ENCODE results near the gene MAD2L2. TPM values are rescaled to one million over a fixed set of nuclear protein-coding genes. Genes with fewer than 3 reads are reported as not detected.
A peak's percentile ranks its signal among the peaks of the same experiment; 100 is the strongest.

Gene MAD2L2
- total RNA-seq, 1 experiment from 2014 or later, result 93.8 TPM

DNA sequence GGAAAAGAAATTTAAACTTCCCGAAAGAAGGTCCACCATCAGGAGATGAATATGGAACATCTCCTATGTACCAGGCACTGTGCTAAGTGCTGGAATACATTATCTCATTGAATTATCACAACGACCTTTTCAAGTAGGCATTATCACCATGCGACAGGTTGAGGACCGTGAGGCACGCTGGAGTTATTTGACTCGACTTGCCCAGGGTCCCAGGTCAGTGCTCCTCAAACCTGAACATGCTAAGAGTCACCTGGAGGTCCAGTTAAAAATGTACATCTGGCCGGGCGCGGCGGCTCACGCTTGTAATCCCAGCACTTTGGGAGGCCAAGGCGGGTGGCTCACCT lies 39.1 kb upstream of the MAD2L2 start:
- Histone ChIP-seq H3K9ac (ENCODE audit: low read length) (no peak overlapping the region), H3K9me3 (ENCODE audit: control insufficient read depth in 1 of 2, insufficient read depth in 1 of 2, low read depth in 1 of 2, low read length in 2 of 2) (no peaks in the 10 kb centered on the region), H3K4me3 (replicated peaks in 1 of 2; ENCODE audit: low read depth in 1 of 2, low read length in 2 of 2) (no peak overlapping the region), H3K27ac (ENCODE audit: low read depth, low read length) (no peak overlapping the region), H4K20me1 (ENCODE audit: insufficient read depth) (no peaks in the 10 kb centered on the region), H3K4me2 (ENCODE audit: low read length) (peak overlapping the region; percentile 51), H3K79me2 (ENCODE audit: insufficient read depth, low read length) (no peaks in the 10 kb centered on the region), H2AFZ (ENCODE audit: low read depth, low read length, poor library complexity, severe bottlenecking) (peak overlapping the region; percentile 78), H3K9me2 (ENCODE audit: insufficient read depth) (no peaks in the 10 kb centered on the region), H3K4me1 (ENCODE audit: control insufficient read depth in 1 of 2, insufficient read depth in 2 of 2, low read length in 2 of 2) (peaks cover 0 to 16% of the 10 kb centered on the region in 2 experiments; a peak in 2 of 4 replicates), H3K27me3 (ENCODE audit: insufficient read depth, low read length) (no peaks in the 10 kb centered on the region), H3K36me3 (ENCODE audit: control insufficient read depth in 1 of 2, insufficient read depth in 2 of 2, low read length in 2 of 2) (no peaks in the 10 kb centered on the region)
- CTCF ChIA-PET, result interaction anchor here (0.7 to 1.6 kb wide), 9 partner anchors 9 to 74 kb away, joined by 3 to 17 read pairs (median 6); partner anchors contain the start of genes FBXO6 and MAD2L2
- RAD21 ChIA-PET (ENCODE audit: low non-redundant PET in 1 of 2, low total read pairs in 2 of 2, uncharacterized antibody in 2 of 2, unreplicated experiment in 2 of 2), result interaction anchor here (0.6 to 1.9 kb wide), 5 partner anchors 30 to 70 kb away, joined by 3 to 10 read pairs (median 4); partner anchors contain the start of gene FBXO6 (in 1 of the 2)
- ATAC-seq, result peak; percentile 36
- no peak for DNase-seq (ENCODE audit: low read depth, low spot score)
- intact Hi-C loops (cut with micrococcal nuclease), result no loop called here
- no peak for TF ChIP-seq ELF1 (IDR thresholded peaks at IDR 0.05; ENCODE audit: borderline replicate concordance, low read depth)
- no peak for TF ChIP-seq JUND (IDR thresholded peaks at IDR 0.05)
- TF ChIP-seq EZH2phosphoT487 (IDR thresholded peaks at IDR 0.05; ENCODE audit: borderline replicate concordance), result no peak
- no peak for TF ChIP-seq SP1 (IDR thresholded peaks at IDR 0.05; ENCODE audit: low read depth)
- POLR2A ChIA-PET, result interaction anchor here (1.4 kb wide), 1 partner anchor 56 kb away, joined by 6 read pairs; the partner anchor contains the start of gene FBXO6
- BruUV-seq (replicated peaks), result no TSS peak

DNA sequence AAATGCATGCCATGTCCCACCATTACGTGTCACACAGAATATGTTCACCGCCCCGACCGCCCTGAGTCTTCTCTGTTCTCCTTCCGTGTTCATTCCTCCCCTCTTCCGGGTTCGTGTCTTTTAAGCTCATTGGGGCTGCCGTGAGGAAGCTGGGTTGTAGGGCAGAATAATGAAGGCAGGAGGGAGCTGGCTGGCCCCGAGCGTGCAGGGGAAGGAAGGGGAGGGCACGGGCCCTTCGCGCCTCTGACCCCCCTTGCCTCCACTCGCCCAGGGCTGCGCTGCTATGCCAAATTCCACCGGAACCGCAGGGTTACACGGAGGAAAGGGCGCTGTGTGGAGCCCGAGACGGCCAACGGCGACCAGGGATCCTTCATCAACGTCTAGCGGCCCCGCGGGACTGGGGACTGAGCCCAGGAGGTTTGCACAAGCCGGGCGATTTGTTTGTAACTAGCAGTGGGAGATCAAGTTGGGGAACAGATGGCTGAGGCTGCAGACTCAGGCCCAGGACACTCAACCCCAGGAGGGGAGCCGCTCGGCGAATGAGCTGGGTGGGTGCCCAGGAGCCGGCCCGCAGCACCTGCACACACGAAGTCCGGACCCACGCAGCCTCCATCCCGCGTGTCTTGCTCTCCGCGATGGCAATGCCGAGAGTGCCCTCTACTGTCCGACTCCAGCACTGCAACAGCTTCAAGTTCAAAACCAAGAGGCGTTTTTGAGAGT lies 38.5 kb upstream of the MAD2L2 start:
- Histone ChIP-seq H3K9me3 (ENCODE audit: control insufficient read depth in 1 of 2, insufficient read depth in 1 of 2, low read depth in 1 of 2, low read length in 2 of 2) (no peaks in the 10 kb centered on the region), H3K4me3 (replicated peaks in 1 of 2; ENCODE audit: low read depth in 1 of 2, low read length in 2 of 2) (no peak overlapping the region), H3K9ac (ENCODE audit: low read length) (no peak overlapping the region), H3K4me1 (ENCODE audit: control insufficient read depth in 1 of 2, insufficient read depth in 2 of 2, low read length in 2 of 2) (peaks cover 0 to 16% of the 10 kb centered on the region in 2 experiments; a peak in 2 of 4 replicates), H4K20me1 (ENCODE audit: insufficient read depth) (no peaks in the 10 kb centered on the region), H2AFZ (ENCODE audit: low read depth, low read length, poor library complexity, severe bottlenecking) (peak overlapping the region; percentile 78), H3K79me2 (ENCODE audit: insufficient read depth, low read length) (no peaks in the 10 kb centered on the region), H3K27ac (ENCODE audit: low read depth, low read length) (no peak overlapping the region), H3K9me2 (ENCODE audit: insufficient read depth) (no peaks in the 10 kb centered on the region), H3K4me2 (ENCODE audit: low read length) (peak overlapping the region; percentile 51), H3K27me3 (ENCODE audit: insufficient read depth, low read length) (no peaks in the 10 kb centered on the region), H3K36me3 (ENCODE audit: control insufficient read depth in 1 of 2, insufficient read depth in 2 of 2, low read length in 2 of 2) (no peaks in the 10 kb centered on the region)
- intact Hi-C loops (cut with micrococcal nuclease), result loop anchor here (2.0 to 5.0 kb wide), 2 partner anchors 67 to 682 kb away; no protein-coding TSS in a partner anchor
- RAD21 ChIA-PET (ENCODE audit: low non-redundant PET in 1 of 2, low total read pairs in 2 of 2, uncharacterized antibody in 2 of 2, unreplicated experiment in 2 of 2), result interaction anchor here (0.6 to 1.9 kb wide), 5 partner anchors 29 to 69 kb away, joined by 3 to 10 read pairs (median 4); partner anchors contain the start of gene FBXO6 (in 1 of the 2)
- BruUV-seq (replicated peaks), result no TSS peak
- DNase-seq (ENCODE audit: low read depth, low spot score), result no peak
- POLR2A ChIA-PET, result interaction anchor here (1.4 kb wide), 1 partner anchor 55 kb away, joined by 6 read pairs; the partner anchor contains the start of gene FBXO6
- ATAC-seq, result peak; percentile 78
- CTCF ChIA-PET, result interaction anchor here (0.7 to 1.6 kb wide), 9 partner anchors 8 to 74 kb away, joined by 3 to 17 read pairs (median 6); partner anchors contain the start of genes FBXO6 and MAD2L2
- TF ChIP-seq, protein P1, sequence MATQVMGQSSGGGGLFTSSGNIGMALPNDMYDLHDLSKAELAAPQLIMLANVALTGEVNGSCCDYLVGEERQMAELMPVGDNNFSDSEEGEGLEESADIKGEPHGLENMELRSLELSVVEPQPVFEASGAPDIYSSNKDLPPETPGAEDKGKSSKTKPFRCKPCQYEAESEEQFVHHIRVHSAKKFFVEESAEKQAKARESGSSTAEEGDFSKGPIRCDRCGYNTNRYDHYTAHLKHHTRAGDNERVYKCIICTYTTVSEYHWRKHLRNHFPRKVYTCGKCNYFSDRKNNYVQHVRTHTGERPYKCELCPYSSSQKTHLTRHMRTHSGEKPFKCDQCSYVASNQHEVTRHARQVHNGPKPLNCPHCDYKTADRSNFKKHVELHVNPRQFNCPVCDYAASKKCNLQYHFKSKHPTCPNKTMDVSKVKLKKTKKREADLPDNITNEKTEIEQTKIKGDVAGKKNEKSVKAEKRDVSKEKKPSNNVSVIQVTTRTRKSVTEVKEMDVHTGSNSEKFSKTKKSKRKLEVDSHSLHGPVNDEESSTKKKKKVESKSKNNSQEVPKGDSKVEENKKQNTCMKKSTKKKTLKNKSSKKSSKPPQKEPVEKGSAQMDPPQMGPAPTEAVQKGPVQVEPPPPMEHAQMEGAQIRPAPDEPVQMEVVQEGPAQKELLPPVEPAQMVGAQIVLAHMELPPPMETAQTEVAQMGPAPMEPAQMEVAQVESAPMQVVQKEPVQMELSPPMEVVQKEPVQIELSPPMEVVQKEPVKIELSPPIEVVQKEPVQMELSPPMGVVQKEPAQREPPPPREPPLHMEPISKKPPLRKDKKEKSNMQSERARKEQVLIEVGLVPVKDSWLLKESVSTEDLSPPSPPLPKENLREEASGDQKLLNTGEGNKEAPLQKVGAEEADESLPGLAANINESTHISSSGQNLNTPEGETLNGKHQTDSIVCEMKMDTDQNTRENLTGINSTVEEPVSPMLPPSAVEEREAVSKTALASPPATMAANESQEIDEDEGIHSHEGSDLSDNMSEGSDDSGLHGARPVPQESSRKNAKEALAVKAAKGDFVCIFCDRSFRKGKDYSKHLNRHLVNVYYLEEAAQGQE (IDR thresholded peaks at IDR 0.05; ENCODE audit: low read depth), result no peak
- no peak for TF ChIP-seq YY1 (IDR thresholded peaks at IDR 0.05; ENCODE audit: extremely low read depth, insufficient replicate concordance, low read depth, low read length)
- TF ChIP-seq CEBPB (IDR thresholded peaks at IDR 0.05; ENCODE audit: low read depth), result no peak
- TF ChIP-seq, protein P2, sequence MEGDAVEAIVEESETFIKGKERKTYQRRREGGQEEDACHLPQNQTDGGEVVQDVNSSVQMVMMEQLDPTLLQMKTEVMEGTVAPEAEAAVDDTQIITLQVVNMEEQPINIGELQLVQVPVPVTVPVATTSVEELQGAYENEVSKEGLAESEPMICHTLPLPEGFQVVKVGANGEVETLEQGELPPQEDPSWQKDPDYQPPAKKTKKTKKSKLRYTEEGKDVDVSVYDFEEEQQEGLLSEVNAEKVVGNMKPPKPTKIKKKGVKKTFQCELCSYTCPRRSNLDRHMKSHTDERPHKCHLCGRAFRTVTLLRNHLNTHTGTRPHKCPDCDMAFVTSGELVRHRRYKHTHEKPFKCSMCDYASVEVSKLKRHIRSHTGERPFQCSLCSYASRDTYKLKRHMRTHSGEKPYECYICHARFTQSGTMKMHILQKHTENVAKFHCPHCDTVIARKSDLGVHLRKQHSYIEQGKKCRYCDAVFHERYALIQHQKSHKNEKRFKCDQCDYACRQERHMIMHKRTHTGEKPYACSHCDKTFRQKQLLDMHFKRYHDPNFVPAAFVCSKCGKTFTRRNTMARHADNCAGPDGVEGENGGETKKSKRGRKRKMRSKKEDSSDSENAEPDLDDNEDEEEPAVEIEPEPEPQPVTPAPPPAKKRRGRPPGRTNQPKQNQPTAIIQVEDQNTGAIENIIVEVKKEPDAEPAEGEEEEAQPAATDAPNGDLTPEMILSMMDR (IDR thresholded peaks at IDR 0.05 in 2 of 3, conservative IDR thresholded peaks at IDR 0.05 in 1 of 3; ENCODE audit: borderline replicate concordance in 1 of 3, insufficient read depth in 1 of 3, low read depth in 2 of 3, low read length in 2 of 3), result peak; percentile 91 to 98 (median 97)
- TF ChIP-seq EZH2phosphoT487 (IDR thresholded peaks at IDR 0.05; ENCODE audit: borderline replicate concordance), result no peak
- TF ChIP-seq SRF (IDR thresholded peaks at IDR 0.05; ENCODE audit: low read depth), result no peak
- TF ChIP-seq JUND (IDR thresholded peaks at IDR 0.05), result no peak
- TF ChIP-seq EZH2 (IDR thresholded peaks at IDR 0.05), result no peak
- TF ChIP-seq, protein P3, sequence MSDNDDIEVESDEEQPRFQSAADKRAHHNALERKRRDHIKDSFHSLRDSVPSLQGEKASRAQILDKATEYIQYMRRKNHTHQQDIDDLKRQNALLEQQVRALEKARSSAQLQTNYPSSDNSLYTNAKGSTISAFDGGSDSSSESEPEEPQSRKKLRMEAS (IDR thresholded peaks at IDR 0.05), result peak; percentile 66
- TF ChIP-seq RAD21 (IDR thresholded peaks at IDR 0.05; ENCODE audit: low read depth), result peak; percentile 99

Measured in HCT116 (cell line).